ENCODE results near the gene CCDC144A.
"Not testable (repeated sequence)": the region's sequence is repeated elsewhere in the genome, so short reads cannot be mapped to it uniquely, and the experiment has no call there.

CCDC144A gene

GRCh38 chr17:16773146-16773522 is 83.1 kb downstream of the CCDC144A start:
- H3K9me3 ChIP-seq (ENCODE audit: low read length); H3K4me2 ChIP-seq (ENCODE audit: low read length); H3K9me2 ChIP-seq (ENCODE audit: low read depth, low read length); H3K36me3 ChIP-seq (ENCODE audit: insufficient read depth, low read length); H2AFZ ChIP-seq (ENCODE audit: low read length); H3K9ac ChIP-seq (ENCODE audit: low read length); H3K79me2 ChIP-seq (ENCODE audit: insufficient read depth, low read length); H3K4me1 ChIP-seq (ENCODE audit: insufficient read depth, low read length, severe bottlenecking); H4K20me1 ChIP-seq (ENCODE audit: insufficient read depth, low read length); H3K27ac ChIP-seq (ENCODE audit: low read depth, low read length, poor library complexity, severe bottlenecking); H3K4me3 ChIP-seq (ENCODE audit: low read depth, low read length, poor library complexity, severe bottlenecking); H3F3A ChIP-seq (ENCODE audit: insufficient read depth, low read length); H3K27me3 ChIP-seq (ENCODE audit: insufficient read depth, low read length): not testable (repeated sequence)

- H3F3A ChIP-seq (ENCODE audit: insufficient read depth, low read length); H3K4me1 ChIP-seq (ENCODE audit: insufficient read depth, low read length, severe bottlenecking); H3K4me3 ChIP-seq (ENCODE audit: low read depth, low read length, poor library complexity, severe bottlenecking); H3K27ac ChIP-seq (ENCODE audit: low read depth, low read length, poor library complexity, severe bottlenecking); H2AFZ ChIP-seq (ENCODE audit: low read length); H3K9ac ChIP-seq (ENCODE audit: low read length); H4K20me1 ChIP-seq (ENCODE audit: insufficient read depth, low read length); H3K4me2 ChIP-seq (ENCODE audit: low read length); H3K36me3 ChIP-seq (ENCODE audit: insufficient read depth, low read length); H3K27me3 ChIP-seq (ENCODE audit: insufficient read depth, low read length); H3K9me3 ChIP-seq (ENCODE audit: low read length); H3K79me2 ChIP-seq (ENCODE audit: insufficient read depth, low read length); H3K9me2 ChIP-seq (ENCODE audit: low read depth, low read length): not testable (repeated sequence)
These were observed 97.8 kb downstream of the CCDC144A start for GRCh38 chr17:16787851-16788250.

GRCh38 chr17:16788889-16789536 is 99.0 kb downstream of the CCDC144A start:
- H3K9me3 ChIP-seq (ENCODE audit: low read length); H3K27me3 ChIP-seq (ENCODE audit: insufficient read depth, low read length); H4K20me1 ChIP-seq (ENCODE audit: insufficient read depth, low read length); H3K4me3 ChIP-seq (ENCODE audit: low read depth, low read length, poor library complexity, severe bottlenecking); H3K9ac ChIP-seq (ENCODE audit: low read length); H3K27ac ChIP-seq (ENCODE audit: low read depth, low read length, poor library complexity, severe bottlenecking); H3K4me1 ChIP-seq (ENCODE audit: insufficient read depth, low read length, severe bottlenecking); H2AFZ ChIP-seq (ENCODE audit: low read length); H3K36me3 ChIP-seq (ENCODE audit: insufficient read depth, low read length); H3K4me2 ChIP-seq (ENCODE audit: low read length); H3K9me2 ChIP-seq (ENCODE audit: low read depth, low read length); H3K79me2 ChIP-seq (ENCODE audit: insufficient read depth, low read length); H3F3A ChIP-seq (ENCODE audit: insufficient read depth, low read length): not testable (repeated sequence)

GRCh38 chr17:16789622-16790021 is 99.6 kb downstream of the CCDC144A start:
- H4K20me1 ChIP-seq (ENCODE audit: insufficient read depth, low read length); H3K36me3 ChIP-seq (ENCODE audit: insufficient read depth, low read length); H3K4me3 ChIP-seq (ENCODE audit: low read depth, low read length, poor library complexity, severe bottlenecking); H2AFZ ChIP-seq (ENCODE audit: low read length); H3K27me3 ChIP-seq (ENCODE audit: insufficient read depth, low read length); H3K4me2 ChIP-seq (ENCODE audit: low read length); H3K9ac ChIP-seq (ENCODE audit: low read length); H3K9me2 ChIP-seq (ENCODE audit: low read depth, low read length); H3K4me1 ChIP-seq (ENCODE audit: insufficient read depth, low read length, severe bottlenecking); H3K27ac ChIP-seq (ENCODE audit: low read depth, low read length, poor library complexity, severe bottlenecking); H3K9me3 ChIP-seq (ENCODE audit: low read length); H3K79me2 ChIP-seq (ENCODE audit: insufficient read depth, low read length); H3F3A ChIP-seq (ENCODE audit: insufficient read depth, low read length): not testable (repeated sequence)

- H3K9me2 ChIP-seq (ENCODE audit: low read depth, low read length); H2AFZ ChIP-seq (ENCODE audit: low read length); H3K9me3 ChIP-seq (ENCODE audit: low read length); H3K27me3 ChIP-seq (ENCODE audit: insufficient read depth, low read length); H3K4me2 ChIP-seq (ENCODE audit: low read length); H4K20me1 ChIP-seq (ENCODE audit: insufficient read depth, low read length); H3K9ac ChIP-seq (ENCODE audit: low read length); H3F3A ChIP-seq (ENCODE audit: insufficient read depth, low read length); H3K4me1 ChIP-seq (ENCODE audit: insufficient read depth, low read length, severe bottlenecking); H3K36me3 ChIP-seq (ENCODE audit: insufficient read depth, low read length); H3K4me3 ChIP-seq (ENCODE audit: low read depth, low read length, poor library complexity, severe bottlenecking); H3K27ac ChIP-seq (ENCODE audit: low read depth, low read length, poor library complexity, severe bottlenecking); H3K79me2 ChIP-seq (ENCODE audit: insufficient read depth, low read length): not testable (repeated sequence)
These were observed 100.4 kb downstream of the CCDC144A start for GRCh38 chr17:16790313-16790871.

- H3K27me3 ChIP-seq (ENCODE audit: insufficient read depth, low read length); H3K4me1 ChIP-seq (ENCODE audit: insufficient read depth, low read length, severe bottlenecking); H3K9ac ChIP-seq (ENCODE audit: low read length); H3K4me2 ChIP-seq (ENCODE audit: low read length); H3K9me3 ChIP-seq (ENCODE audit: low read length); H3K79me2 ChIP-seq (ENCODE audit: insufficient read depth, low read length); H3K9me2 ChIP-seq (ENCODE audit: low read depth, low read length); H3K27ac ChIP-seq (ENCODE audit: low read depth, low read length, poor library complexity, severe bottlenecking); H3K4me3 ChIP-seq (ENCODE audit: low read depth, low read length, poor library complexity, severe bottlenecking); H4K20me1 ChIP-seq (ENCODE audit: insufficient read depth, low read length); H3K36me3 ChIP-seq (ENCODE audit: insufficient read depth, low read length); H3F3A ChIP-seq (ENCODE audit: insufficient read depth, low read length); H2AFZ ChIP-seq (ENCODE audit: low read length): not testable (repeated sequence)
These were observed 104.2 kb downstream of the CCDC144A start for GRCh38 chr17:16794215-16794614.

GRCh38 chr17:16795894-16796293 is 105.9 kb downstream of the CCDC144A start:
- H3K9me3 ChIP-seq (ENCODE audit: low read length); H3K36me3 ChIP-seq (ENCODE audit: insufficient read depth, low read length); H3K9ac ChIP-seq (ENCODE audit: low read length); H3K27me3 ChIP-seq (ENCODE audit: insufficient read depth, low read length); H3K4me3 ChIP-seq (ENCODE audit: low read depth, low read length, poor library complexity, severe bottlenecking); H3K9me2 ChIP-seq (ENCODE audit: low read depth, low read length); H2AFZ ChIP-seq (ENCODE audit: low read length); H3K4me1 ChIP-seq (ENCODE audit: insufficient read depth, low read length, severe bottlenecking); H3K79me2 ChIP-seq (ENCODE audit: insufficient read depth, low read length); H3F3A ChIP-seq (ENCODE audit: insufficient read depth, low read length); H3K4me2 ChIP-seq (ENCODE audit: low read length); H3K27ac ChIP-seq (ENCODE audit: low read depth, low read length, poor library complexity, severe bottlenecking); H4K20me1 ChIP-seq (ENCODE audit: insufficient read depth, low read length): not testable (repeated sequence)

- H2AFZ ChIP-seq (ENCODE audit: low read length); H3K27ac ChIP-seq (ENCODE audit: low read depth, low read length, poor library complexity, severe bottlenecking); H3K9me3 ChIP-seq (ENCODE audit: low read length); H3K79me2 ChIP-seq (ENCODE audit: insufficient read depth, low read length); H3K36me3 ChIP-seq (ENCODE audit: insufficient read depth, low read length); H3K4me1 ChIP-seq (ENCODE audit: insufficient read depth, low read length, severe bottlenecking); H3F3A ChIP-seq (ENCODE audit: insufficient read depth, low read length); H3K9me2 ChIP-seq (ENCODE audit: low read depth, low read length); H3K9ac ChIP-seq (ENCODE audit: low read length); H4K20me1 ChIP-seq (ENCODE audit: insufficient read depth, low read length); H3K4me3 ChIP-seq (ENCODE audit: low read depth, low read length, poor library complexity, severe bottlenecking); H3K4me2 ChIP-seq (ENCODE audit: low read length); H3K27me3 ChIP-seq (ENCODE audit: insufficient read depth, low read length): not testable (repeated sequence)
These were observed 114.8 kb downstream of the CCDC144A start for GRCh38 chr17:16804851-16805250.
